ENCODE measurements around the gene TSLP. TPM values are rescaled to one million over a fixed set of nuclear protein-coding genes. Genes with fewer than 3 reads are reported as not detected.
A peak's percentile ranks its signal among the peaks of the same experiment; 100 is the strongest.

The TSLP gene
- total RNA-seq, 1 donor = 0.43 TPM

DNA sequence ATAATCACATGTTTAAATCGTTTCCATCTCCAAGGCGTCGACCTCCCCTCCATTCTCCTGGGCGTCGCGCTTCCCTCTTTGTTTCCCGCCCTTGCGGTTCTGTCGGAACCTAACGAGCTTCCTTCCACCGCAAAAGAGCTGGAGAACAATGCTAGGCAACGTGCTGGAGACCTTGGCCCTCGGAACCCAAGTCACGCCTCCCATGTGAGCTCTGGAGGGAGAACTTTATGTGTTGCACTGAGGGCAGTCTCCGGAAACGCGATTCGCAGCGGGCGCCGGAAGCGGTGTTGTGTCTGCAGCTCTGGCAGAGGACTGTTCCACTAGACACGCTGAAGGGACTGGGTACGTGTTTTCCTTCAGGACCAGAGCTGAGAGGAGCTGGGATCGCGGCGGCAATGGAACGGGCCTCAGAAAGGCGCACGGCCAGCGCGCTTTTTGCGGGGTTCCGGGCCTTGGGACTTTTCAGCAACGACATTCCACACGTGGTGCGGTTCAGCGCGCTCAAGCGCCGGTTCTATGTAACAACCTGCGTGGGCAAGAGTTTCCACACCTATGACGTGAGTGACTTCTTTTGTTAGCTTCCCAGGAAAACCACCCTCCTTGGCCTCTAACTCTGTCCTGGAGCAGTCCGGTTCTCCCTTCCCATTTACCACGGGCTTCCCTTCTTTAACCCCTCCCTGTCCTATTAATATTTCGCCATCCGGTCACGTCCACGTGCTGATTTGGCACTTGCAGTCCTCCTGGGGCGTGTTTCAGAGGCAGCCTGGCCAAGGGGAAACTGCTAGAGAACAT is 20.7 kb downstream of the TSLP start, which contains the start of gene WDR36:
Gene WDR36, plus strand, starts transcription at position 287 of the 792 bp plus-strand sequence. Its CDS starts 109 bp downstream, at position 396.
- TF ChIP-seq, protein P1, sequence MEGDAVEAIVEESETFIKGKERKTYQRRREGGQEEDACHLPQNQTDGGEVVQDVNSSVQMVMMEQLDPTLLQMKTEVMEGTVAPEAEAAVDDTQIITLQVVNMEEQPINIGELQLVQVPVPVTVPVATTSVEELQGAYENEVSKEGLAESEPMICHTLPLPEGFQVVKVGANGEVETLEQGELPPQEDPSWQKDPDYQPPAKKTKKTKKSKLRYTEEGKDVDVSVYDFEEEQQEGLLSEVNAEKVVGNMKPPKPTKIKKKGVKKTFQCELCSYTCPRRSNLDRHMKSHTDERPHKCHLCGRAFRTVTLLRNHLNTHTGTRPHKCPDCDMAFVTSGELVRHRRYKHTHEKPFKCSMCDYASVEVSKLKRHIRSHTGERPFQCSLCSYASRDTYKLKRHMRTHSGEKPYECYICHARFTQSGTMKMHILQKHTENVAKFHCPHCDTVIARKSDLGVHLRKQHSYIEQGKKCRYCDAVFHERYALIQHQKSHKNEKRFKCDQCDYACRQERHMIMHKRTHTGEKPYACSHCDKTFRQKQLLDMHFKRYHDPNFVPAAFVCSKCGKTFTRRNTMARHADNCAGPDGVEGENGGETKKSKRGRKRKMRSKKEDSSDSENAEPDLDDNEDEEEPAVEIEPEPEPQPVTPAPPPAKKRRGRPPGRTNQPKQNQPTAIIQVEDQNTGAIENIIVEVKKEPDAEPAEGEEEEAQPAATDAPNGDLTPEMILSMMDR (IDR thresholded peaks at IDR 0.05; ENCODE audit: insufficient read depth, low read depth, low read length) = no peak
- peak; percentile 93 for DNase-seq (ENCODE audit: low read depth)
- peak within 1 kb of the TSS; percentile 96 for H3K4me3 ChIP-seq (ENCODE audit: low read depth, low read length)

DNA sequence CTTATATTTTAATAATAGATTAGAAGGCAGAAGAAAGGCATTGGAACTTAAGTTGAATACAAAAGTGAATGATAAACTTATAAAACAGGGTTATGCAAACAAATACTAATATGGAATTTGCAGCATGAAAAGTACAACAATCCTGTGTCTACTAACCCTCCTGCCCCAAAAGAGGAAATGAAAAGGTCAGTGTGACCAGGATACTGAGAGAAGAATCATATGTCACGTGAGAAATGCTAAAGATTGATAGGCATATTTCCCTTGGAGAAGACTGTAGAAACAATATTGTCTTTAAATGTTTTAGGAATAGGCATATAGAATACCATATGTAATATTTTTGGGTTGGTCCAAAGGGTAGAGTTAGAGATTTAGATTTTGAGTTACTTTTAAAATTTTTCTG is 24.5 kb downstream of the TSLP start:
- TF ChIP-seq, protein P1 (IDR thresholded peaks at IDR 0.05; ENCODE audit: insufficient read depth, low read depth, low read length) = no peak
- no peak for DNase-seq (ENCODE audit: low read depth)
- no peak overlapping the region for H3K4me3 ChIP-seq (ENCODE audit: low read depth, low read length)

DNA sequence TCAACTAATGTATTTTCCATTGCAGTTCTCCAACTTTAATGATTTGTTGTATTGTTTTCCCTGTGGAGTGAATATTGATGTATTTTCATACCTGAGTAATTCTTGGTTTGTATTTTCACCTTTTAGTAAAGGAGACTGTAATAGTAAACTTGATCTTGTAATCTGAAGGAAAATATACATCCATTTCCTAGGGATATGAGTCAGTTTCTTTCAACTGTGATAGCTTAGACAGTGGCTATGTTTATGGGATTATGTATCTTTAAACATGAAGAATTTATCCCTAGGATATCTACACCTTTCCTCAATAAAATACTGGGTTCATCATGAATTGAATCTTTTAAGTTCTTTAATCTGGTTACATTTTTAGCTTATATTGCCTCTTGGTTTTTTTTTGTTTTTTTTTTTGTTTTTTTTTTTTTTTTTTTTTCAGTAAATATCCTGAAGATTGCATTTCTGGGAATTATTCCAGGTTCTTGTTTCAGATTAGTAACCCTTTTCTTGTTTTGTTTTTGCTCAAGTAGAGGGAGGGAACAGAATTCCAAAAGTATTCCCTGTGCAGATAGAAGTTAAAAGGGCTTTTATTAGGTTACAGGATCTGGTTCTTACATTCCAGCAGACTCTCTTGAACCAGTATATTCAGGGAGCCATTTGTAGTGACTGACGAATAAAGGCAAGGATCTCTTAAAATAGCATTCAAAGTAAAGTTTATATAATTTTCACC is 27.7 kb downstream of the TSLP start:
- TF ChIP-seq, protein P1 (IDR thresholded peaks at IDR 0.05; ENCODE audit: insufficient read depth, low read depth, low read length) = no peak
- peak; percentile 31 for DNase-seq (ENCODE audit: low read depth)
- H3K4me3 ChIP-seq (ENCODE audit: low read depth, low read length) = no peak overlapping the region

DNA sequence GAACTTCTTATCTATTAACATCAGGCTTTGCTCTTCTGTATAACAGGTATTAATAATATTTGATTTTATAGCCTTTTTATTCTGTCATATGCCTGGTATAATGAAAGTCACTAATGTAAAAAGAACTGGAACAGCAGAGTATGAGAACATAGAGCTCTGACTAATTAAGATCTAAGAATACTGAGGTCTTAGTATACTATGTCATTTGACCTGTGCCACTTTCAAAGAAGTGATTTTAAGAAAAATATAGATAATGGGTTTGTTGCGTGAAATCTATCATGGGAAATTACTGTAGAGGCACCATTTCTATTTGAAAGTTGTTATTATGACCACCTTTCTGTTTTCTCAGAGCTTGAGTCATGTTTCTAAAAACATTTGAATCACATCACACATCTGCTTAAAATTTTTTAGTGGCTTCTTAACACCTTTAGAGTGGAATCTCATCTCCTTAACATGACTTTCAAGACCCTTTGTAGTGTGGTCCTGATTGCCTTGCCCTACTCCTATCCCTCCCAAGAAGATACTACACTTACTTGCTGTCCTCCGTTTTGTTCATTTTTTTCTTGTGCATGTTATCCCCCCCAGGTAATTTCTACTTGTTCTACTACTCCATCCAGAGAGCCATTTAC is 34.9 kb downstream of the TSLP start:
- TF ChIP-seq, protein P1 (IDR thresholded peaks at IDR 0.05; ENCODE audit: insufficient read depth, low read depth, low read length) = no peak
- no peak overlapping the region for H3K4me3 ChIP-seq (ENCODE audit: low read depth, low read length)
- DNase-seq (ENCODE audit: low read depth) = no peak

DNA sequence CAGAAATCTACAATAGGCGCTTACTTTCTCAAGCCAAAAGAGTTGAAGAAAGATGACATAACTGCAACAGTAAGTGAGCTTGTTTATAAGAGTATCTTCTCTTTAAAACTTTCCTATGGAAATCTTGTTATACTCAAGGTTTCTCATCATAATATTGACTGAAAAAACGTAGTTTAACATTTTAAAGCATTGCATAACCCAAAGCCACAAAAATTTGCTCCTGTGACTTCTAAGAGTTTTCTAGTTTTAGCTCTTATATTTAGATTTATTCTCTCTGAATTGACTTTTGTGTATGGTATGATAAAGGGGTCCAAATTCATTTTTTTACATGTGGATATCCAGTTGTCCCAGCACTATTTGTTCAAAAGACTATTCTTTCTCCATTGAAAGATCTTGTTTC is 35.9 kb downstream of the TSLP start:
- TF ChIP-seq, protein P1 (IDR thresholded peaks at IDR 0.05; ENCODE audit: insufficient read depth, low read depth, low read length) = no peak
- no peak overlapping the region for H3K4me3 ChIP-seq (ENCODE audit: low read depth, low read length)
- DNase-seq (ENCODE audit: low read depth) = peak; percentile 45

DNA sequence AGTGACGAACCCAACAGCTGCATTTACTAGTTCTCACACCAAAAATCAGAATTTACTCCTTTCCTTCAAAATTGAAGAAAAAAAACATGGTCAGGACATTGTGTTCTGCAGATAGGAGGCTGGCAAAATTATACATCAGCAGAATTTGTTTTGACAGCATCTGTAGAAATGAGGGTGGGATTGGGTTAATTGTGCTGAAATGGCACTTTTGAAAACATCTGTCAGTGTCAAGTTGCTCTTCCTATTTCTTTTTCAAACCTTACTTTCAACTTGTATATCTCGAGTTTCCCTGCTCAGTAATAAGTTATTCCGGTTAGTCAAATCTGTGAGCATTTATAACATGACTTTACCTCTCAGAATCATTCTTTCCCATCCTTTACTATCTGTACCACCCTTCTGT is 40.4 kb downstream of the TSLP start:
- TF ChIP-seq, protein P1 (IDR thresholded peaks at IDR 0.05; ENCODE audit: insufficient read depth, low read depth, low read length) = no peak
- no peak overlapping the region for H3K4me3 ChIP-seq (ENCODE audit: low read depth, low read length)
- DNase-seq (ENCODE audit: low read depth) = no peak
